HEK293 (cell line): ENCODE results near the gene MESD.

Source experiments
- CTCF ChIA-PET: fragments of 350-600 bp; formaldehyde crosslinking; extraction: SDS; loops from one replicate; lab custom pipeline; 2021; ENCODE audit warnings: antibody characterized with exemption; lab: Yijun Ruan, JAX
- POLR2A ChIA-PET: fragments of 300-600 bp; formaldehyde crosslinking; extraction: SDS; loops from one replicate; lab custom pipeline; 2020; ENCODE audit warnings: antibody characterized with exemption, inconsistent platforms; lab: Yijun Ruan, JAX
- H3K27ac ChIP-seq: fragments of 200-500 bp; sonication (Bioruptor generic); 2 replicates; pipeline ENCODE4 v1.5.1; 2014; ENCODE audit warnings: low read depth, low read length, control low read depth, inconsistent platforms; ENCODE audit errors: extremely low read depth
- H3K36me3 ChIP-seq, 2 experiments: fragments of 200-500 bp in 1 of 2; sonication (Bioruptor generic) in 1 of 2; 1 replicate in 1 of 2; 2 replicates in 1 of 2; pipeline ENCODE4 v1.5.1; 2014 to 2017; ENCODE audit warnings: inconsistent platforms in 2 of 2, low read length in 2 of 2; ENCODE audit not compliant: control insufficient read depth in 2 of 2, insufficient read depth in 1 of 2
- H3K4me1 ChIP-seq: fragments of 200-500 bp; sonication (Bioruptor generic); 2 replicates; pipeline ENCODE4 v1.5.1; 2014; ENCODE audit warnings: mild to moderate bottlenecking, low read length, inconsistent platforms; ENCODE audit not compliant: control insufficient read depth, insufficient read depth
- H3K4me3 ChIP-seq: 2 replicates; pipeline ENCODE4 v1.5.1; 2011; ENCODE audit warnings: low read depth, mild to moderate bottlenecking, control low read depth, low read length, moderate library complexity
- H3K9me3 ChIP-seq: fragments of 200-500 bp; sonication (Bioruptor generic); 2 replicates; pipeline ENCODE4 v1.5.1; 2014; ENCODE audit warnings: low read depth, low read length, inconsistent platforms; ENCODE audit not compliant: control insufficient read depth, insufficient read depth
- ATF2 ChIP-seq: fragments of 450-650 bp; formaldehyde crosslinking; IDR thresholded peaks from 2 replicates; pipeline ENCODE4 v1.5.1; 2016; ENCODE audit warnings: missing biosample characterization, missing genetic modification characterization, low read depth
- EGR2 ChIP-seq: fragments of 450-650 bp; formaldehyde crosslinking; IDR thresholded peaks from 2 replicates; pipeline ENCODE4 v1.5.1; 2016; ENCODE audit warnings: low read depth, missing biosample characterization, missing genetic modification characterization
- HOXC10 ChIP-seq: sonication (generic); formaldehyde crosslinking; IDR thresholded peaks from 2 replicates; pipeline ENCODE4 v1.8.1; 2023; ENCODE audit warnings: mild to moderate bottlenecking, missing genetic modification reagents
- KLF1 ChIP-seq: fragments of 450-650 bp; formaldehyde crosslinking; IDR thresholded peaks from 2 replicates; pipeline ENCODE4 v1.5.1; 2016; ENCODE audit warnings: missing biosample characterization, missing genetic modification characterization
- KLF17 ChIP-seq: fragments of 450-650 bp; formaldehyde crosslinking; IDR thresholded peaks from 2 replicates; pipeline ENCODE4 v1.5.1; 2016; ENCODE audit warnings: missing biosample characterization, missing genetic modification characterization
- KLF9 ChIP-seq: fragments of 450-650 bp; formaldehyde crosslinking; IDR thresholded peaks from 2 replicates; pipeline ENCODE4 v1.5.1; 2016; ENCODE audit warnings: missing biosample characterization, missing genetic modification characterization, low read depth
- PRDM10 ChIP-seq: fragments of 450-650 bp; formaldehyde crosslinking; IDR thresholded peaks from 2 replicates; pipeline ENCODE4 v1.5.1; 2016; ENCODE audit warnings: missing biosample characterization, missing genetic modification characterization
- REST ChIP-seq: fragments of 450-650 bp; formaldehyde crosslinking; IDR thresholded peaks from 2 replicates; pipeline ENCODE4 v1.5.1; 2016; ENCODE audit warnings: missing biosample characterization, missing genetic modification characterization
- YY1 ChIP-seq: fragments of 450-650 bp; formaldehyde crosslinking; IDR thresholded peaks from 2 replicates; pipeline ENCODE4 v1.5.1; 2018; ENCODE audit warnings: missing biosample characterization, missing genetic modification characterization
- ZBTB17 ChIP-seq: fragments of 450-650 bp; formaldehyde crosslinking; IDR thresholded peaks from 2 replicates; pipeline ENCODE4 v1.5.1; 2016; ENCODE audit warnings: missing biosample characterization, missing genetic modification characterization
- ZBTB21 ChIP-seq: fragments of 450-650 bp; formaldehyde crosslinking; IDR thresholded peaks from 2 replicates; pipeline ENCODE4 v1.5.1; 2017; ENCODE audit warnings: missing biosample characterization, missing genetic modification characterization
- ZFHX2 ChIP-seq: fragments of 450-650 bp; formaldehyde crosslinking; conservative IDR thresholded peaks from 2 replicates; pipeline ENCODE4 v1.5.1; 2016; ENCODE audit warnings: missing biosample characterization, missing genetic modification characterization
- ZFP3 ChIP-seq: fragments of 450-650 bp; formaldehyde crosslinking; IDR thresholded peaks from 2 replicates; pipeline ENCODE4 v1.5.1; 2016; ENCODE audit warnings: low read depth, missing biosample characterization, missing genetic modification characterization
- ZNF16 ChIP-seq: fragments of 450-650 bp; formaldehyde crosslinking; IDR thresholded peaks from 2 replicates; pipeline ENCODE4 v1.5.1; 2016; ENCODE audit warnings: low read depth, missing biosample characterization, missing genetic modification characterization
- ZNF2 ChIP-seq: fragments of 450-650 bp; formaldehyde crosslinking; IDR thresholded peaks from 2 replicates; pipeline ENCODE4 v1.5.1; 2016; ENCODE audit warnings: missing biosample characterization, missing genetic modification characterization
- ZNF391 ChIP-seq: fragments of 450-650 bp; formaldehyde crosslinking; IDR thresholded peaks from 2 replicates; pipeline ENCODE4 v1.5.1; 2016; ENCODE audit warnings: low read depth, missing biosample characterization, missing genetic modification characterization, borderline replicate concordance
- ZNF404 ChIP-seq: fragments of 450-650 bp; formaldehyde crosslinking; IDR thresholded peaks from 2 replicates; pipeline ENCODE4 v1.5.1; 2017; ENCODE audit warnings: missing biosample characterization, missing genetic modification characterization
- ZNF48 ChIP-seq: fragments of 450-650 bp; formaldehyde crosslinking; IDR thresholded peaks from 2 replicates; pipeline ENCODE4 v1.5.1; 2016; ENCODE audit warnings: missing biosample characterization, missing genetic modification characterization
- ZNF501 ChIP-seq: fragments of 450-650 bp; formaldehyde crosslinking; IDR thresholded peaks from 2 replicates; pipeline ENCODE4 v1.5.1; 2016; ENCODE audit warnings: missing biosample characterization, missing genetic modification characterization
- ZNF561 ChIP-seq: fragments of 450-650 bp; IDR thresholded peaks from 2 replicates; pipeline ENCODE4 v1.5.1; 2018; ENCODE audit warnings: missing biosample characterization, missing genetic modification characterization, borderline replicate concordance
- ZNF629 ChIP-seq: fragments of 450-650 bp; formaldehyde crosslinking; IDR thresholded peaks from 2 replicates; pipeline ENCODE4 v1.5.1; 2017; ENCODE audit warnings: missing biosample characterization, missing genetic modification characterization
- ZNF747 ChIP-seq: fragments of 450-650 bp; formaldehyde crosslinking; IDR thresholded peaks from 2 replicates; pipeline ENCODE4 v1.5.1; 2016; ENCODE audit warnings: missing biosample characterization, missing genetic modification characterization
- ZNF76 ChIP-seq: fragments of 450-650 bp; formaldehyde crosslinking; IDR thresholded peaks from 2 replicates; pipeline ENCODE4; 2016; ENCODE audit warnings: low read depth, missing biosample characterization, missing genetic modification characterization, borderline replicate concordance
- ZNF776 ChIP-seq: fragments of 450-650 bp; formaldehyde crosslinking; IDR thresholded peaks from 2 replicates; pipeline ENCODE4 v1.5.0; 2017; ENCODE audit warnings: missing biosample characterization, missing genetic modification characterization, borderline replicate concordance
- ZSCAN30 ChIP-seq: fragments of 450-650 bp; IDR thresholded peaks from 2 replicates; pipeline ENCODE4 v1.5.1; 2018; ENCODE audit warnings: missing biosample characterization, mild to moderate bottlenecking, missing genetic modification characterization, moderate library complexity

MESD gene

GRCh38 chr15:80918196-80918783 is 71.3 kb downstream of the MESD start:
- Histone ChIP-seq H3K4me3 (no peak overlapping the region), H3K27ac (no peak overlapping the region), H3K4me1 (no peaks in the 10 kb centered on the region), H3K9me3 (no peaks in the 10 kb centered on the region), H3K36me3 (no peaks in the 10 kb centered on the region)
- ChIA-PET POLR2A (no interaction called here), CTCF (interaction anchor here (2.1 kb wide), 1 partner anchor 139 kb away, joined by 6 read pairs; the partner anchor contains the start of gene CEMIP)
- no peak for TF ChIP-seq ZNF48 (tag by site-specific recombination)
- TF ChIP-seq ZNF629 (tag by site-specific recombination), result peak; percentile 75
- TF ChIP-seq ZNF76 (tag by site-specific recombination), result no peak
- peak; percentile 85 for TF ChIP-seq ATF2 (tag by site-specific recombination)
- peak; percentile 44; the same call in 1 of the 2 replicates for TF ChIP-seq KLF1
- TF ChIP-seq KLF17 (tag by site-specific recombination), result peak; percentile 73; the same call in 1 of the 2 replicates
- TF ChIP-seq ZNF16, result no peak
- peak; percentile 56 for TF ChIP-seq ZFHX2 (tag by site-specific recombination)
- no peak for TF ChIP-seq HOXC10 (CRISPR knock-in tag)
- TF ChIP-seq PRDM10 (tag by site-specific recombination), result peak; percentile 71
- TF ChIP-seq ZNF501 (tag by site-specific recombination), result no peak
- TF ChIP-seq ZFP3 (tag by site-specific recombination), result no peak
- TF ChIP-seq EGR2 (tag by site-specific recombination), result peak; percentile 35
- no peak for TF ChIP-seq YY1
- 0 out of 2 replicates have a peak, but pooled peaks have one; percentile 25 for TF ChIP-seq ZBTB17
- no peak for TF ChIP-seq ZSCAN30 (tag by site-specific recombination)
- no peak for TF ChIP-seq ZNF747 (tag by site-specific recombination)
- TF ChIP-seq KLF9 (tag by site-specific recombination), result no peak
- no peak for TF ChIP-seq ZNF391
- no peak for TF ChIP-seq ZNF2 (tag by site-specific recombination)
- peak; percentile 53; the same call in 1 of the 2 replicates for TF ChIP-seq ZBTB21

- Histone ChIP-seq H3K4me1 (no peaks in the 10 kb centered on the region), H3K9me3 (no peaks in the 10 kb centered on the region), H3K4me3 (no peak overlapping the region), H3K27ac (no peak overlapping the region), H3K36me3 (no peaks in the 10 kb centered on the region)
- ChIA-PET POLR2A (no interaction called here), CTCF (interaction anchor here (2.1 kb wide), 1 partner anchor 137 kb away, joined by 6 read pairs; the partner anchor contains the start of gene CEMIP)
- TF ChIP-seq ZNF776 (tag by site-specific recombination) (no peak), ZNF561 (tag by site-specific recombination) (no peak), ZNF404 (tag by site-specific recombination) (no peak), REST (tag by site-specific recombination) (no peak)
These were observed 73.6 kb downstream of the MESD start for GRCh38 chr15:80916056-80916455.
